ENCODE measurements around the gene RPL26. TPM values are rescaled to one million over a fixed set of nuclear protein-coding genes. Genes with fewer than 3 reads are reported as not detected.

Gene RPL26
- total RNA-seq, 4 donors from 2014 or later: 2,392 to 2,913 (median 2,833) TPM

- no peaks in the 10 kb centered on the region for H3K9me3 ChIP-seq
- in situ Hi-C loops (cut with MboI; ENCODE audit: low sequenced_read_pairs in 4 of 4) (no loop called here), intact Hi-C loops (cut with DNase I; ENCODE audit: low total_unique reads) (no loop called here)
- DNase-seq (no peak), ATAC-seq (no peak)
- H3K27ac ChIP-seq: no peak overlapping the region
- TF ChIP-seq POLR2A (IDR thresholded peaks at IDR 0.05) (no peak), CTCF (IDR thresholded peaks at IDR 0.05 in 4 of 5, conservative IDR thresholded peaks at IDR 0.05 in 1 of 5) (no peak)
- no peak overlapping the region for H3K4me3 ChIP-seq
- H3K27me3 ChIP-seq: peaks cover 0 to 3% (median 3%) of the 10 kb centered on the region in 3 donors
- H3K36me3 ChIP-seq: no peaks in the 10 kb centered on the region
- no peaks in the 10 kb centered on the region for H3K4me1 ChIP-seq
These were observed 36.9 kb downstream of the RPL26 start for GRCh38 chr17:8345951-8346665.

- DNase-seq (no peak), ATAC-seq (no peak)
- Histone ChIP-seq H3K27ac (no peak overlapping the region), H3K27me3 (peaks cover 0 to 3% (median 3%) of the 10 kb centered on the region in 3 donors), H3K36me3 (no peaks in the 10 kb centered on the region), H3K4me1 (no peaks in the 10 kb centered on the region), H3K9me3 (no peaks in the 10 kb centered on the region), H3K4me3 (no peak overlapping the region)
- TF ChIP-seq CTCF (IDR thresholded peaks at IDR 0.05 in 4 of 5, conservative IDR thresholded peaks at IDR 0.05 in 1 of 5) (no peak), POLR2A (IDR thresholded peaks at IDR 0.05) (no peak)
- intact Hi-C loops (cut with DNase I; ENCODE audit: low total_unique reads): no loop called here
- in situ Hi-C loops (cut with MboI; ENCODE audit: low sequenced_read_pairs in 4 of 4): no loop called here
These were observed 37.8 kb downstream of the RPL26 start for GRCh38 chr17:8345052-8345690.

GRCh38 chr17:8341456-8341855 is 41.5 kb downstream of the RPL26 start:
- Histone ChIP-seq H3K4me3 (no peak overlapping the region), H3K27ac (no peak overlapping the region), H3K4me1 (no peaks in the 10 kb centered on the region), H3K27me3 (peaks cover 0 to 3% (median 0%) of the 10 kb centered on the region in 3 donors), H3K9me3 (no peaks in the 10 kb centered on the region), H3K36me3 (no peaks in the 10 kb centered on the region)
- DNase-seq (no peak), ATAC-seq (no peak)
- no peak for TF ChIP-seq CTCF (IDR thresholded peaks at IDR 0.05 in 4 of 5, conservative IDR thresholded peaks at IDR 0.05 in 1 of 5)
- TF ChIP-seq POLR2A (IDR thresholded peaks at IDR 0.05): no peak
- in situ Hi-C loops (cut with MboI; ENCODE audit: low sequenced_read_pairs in 4 of 4) (no loop called here), intact Hi-C loops (cut with DNase I; ENCODE audit: low total_unique reads) (no loop called here)

GRCh38 chr17:8339540-8339939 is 43.5 kb downstream of the RPL26 start, which contains the start of gene ODF4:
Gene ODF4, plus strand, starts transcription at chr17:8339840. Its CDS starts 212 bp downstream, at chr17:8340052.
- intact Hi-C loops (cut with DNase I; ENCODE audit: low total_unique reads) (no loop called here), in situ Hi-C loops (cut with MboI; ENCODE audit: low sequenced_read_pairs in 4 of 4) (no loop called here)
- Histone ChIP-seq H3K4me3 (no peak within 1 kb of the TSS), H3K4me1 (no peaks in the 10 kb centered on the region), H3K27me3 (no peaks in the 10 kb centered on the region), H3K9me3 (no peaks in the 10 kb centered on the region), H3K36me3 (no peaks in the 10 kb centered on the region), H3K27ac (no peak within 1 kb of the TSS)
- no peak for DNase-seq
- no peak for ATAC-seq
- TF ChIP-seq POLR2A (IDR thresholded peaks at IDR 0.05) (no peak), CTCF (IDR thresholded peaks at IDR 0.05 in 4 of 5, conservative IDR thresholded peaks at IDR 0.05 in 1 of 5) (no peak)

Measured in gastrocnemius medialis (tissue), 4 donors.